Hypothalamus (tissue), 51 donors: Measurements from ENCODE around the gene FOXD1.
"Not testable (repeated sequence)": the region's sequence is repeated elsewhere in the genome, so short reads cannot be mapped to it uniquely, and the experiment has no call there.

ENCODE experiments used
- DNase-seq, 51 donors: peaks; one replicate each; lab custom pipeline; 2025; lab: John Stamatoyannopoulos, UW

Gene FOXD1

GRCh38 chr5:73464016-73464745 lies 15.6 kb upstream of the FOXD1 start:
- peak in 4 of 51 donors; percentile 1 to 13 (median 7) for DNase-seq

- no peak for DNase-seq
Measured at GRCh38 chr5:73460133-73460532, 11.6 kb upstream of the FOXD1 start.

GRCh38 chr5:73459366-73459765 lies 10.8 kb upstream of the FOXD1 start:
- DNase-seq, result no peak

- DNase-seq, result not testable (repeated sequence)
Measured at GRCh38 chr5:73456462-73456861, 7.9 kb upstream of the FOXD1 start.

- peak in 2 of 51 donors; percentile 3 for DNase-seq
Measured at GRCh38 chr5:73454379-73455036, 5.9 kb upstream of the FOXD1 start.

- DNase-seq, result no peak
Measured at GRCh38 chr5:73452215-73452614, 3.6 kb upstream of the FOXD1 start.

- DNase-seq, result peak in 30 of 51 donors; percentile 4 to 76 (median 31)
Measured at GRCh38 chr5:73451224-73452130, 2.9 kb upstream of the FOXD1 start.

GRCh38 chr5:73450672-73451223 lies 2.2 kb upstream of the FOXD1 start:
- DNase-seq, result no peak

- no peak for DNase-seq
Measured at GRCh38 chr5:73450137-73450536, 1.6 kb upstream of the FOXD1 start.

GRCh38 chr5:73447530-73448462 lies 781 bp downstream of the FOXD1 start:
- DNase-seq, result peak in 7 of 51 donors; percentile 2 to 57 (median 34)

- no peak for DNase-seq
Measured at GRCh38 chr5:73446631-73447529, 1.7 kb downstream of the FOXD1 start.

- DNase-seq, result no peak
Measured at GRCh38 chr5:73445665-73446630, 2.6 kb downstream of the FOXD1 start.

GRCh38 chr5:73444499-73445438 lies 3.8 kb downstream of the FOXD1 start:
- DNase-seq, result peak in 1 of 51 donors; percentile 6

GRCh38 chr5:73443829-73444498 lies 4.6 kb downstream of the FOXD1 start:
- peak in 11 of 51 donors; percentile 19 to 56 (median 34) for DNase-seq

- DNase-seq, result no peak
Measured at GRCh38 chr5:73442996-73443627, 5.5 kb downstream of the FOXD1 start.
